IPS-18a (cell line): ENCODE results near the gene PLXDC2.
"Not testable (repeated sequence)": the region's sequence is repeated elsewhere in the genome, so short reads cannot be mapped to it uniquely, and the experiment has no call there.

ENCODE experiments used
- H3K27ac ChIP-seq: one replicate; pipeline ENCODE4 v1.5.1; 2013; ENCODE audit warnings: low read length
- H3K27me3 ChIP-seq: one replicate; pipeline ENCODE4 v1.6.1; 2013; ENCODE audit warnings: mild to moderate bottlenecking, low read length; ENCODE audit not compliant: control insufficient read depth, insufficient read depth
- H3K36me3 ChIP-seq: one replicate; pipeline ENCODE4 v1.6.1; 2013; ENCODE audit warnings: low read depth, low read length; ENCODE audit not compliant: control insufficient read depth
- H3K4me1 ChIP-seq: one replicate; pipeline ENCODE4 v1.6.1; 2013; ENCODE audit warnings: low read depth, low read length; ENCODE audit not compliant: control insufficient read depth
- H3K4me3 ChIP-seq: one replicate; pipeline ENCODE4 v1.5.1; 2013; ENCODE audit warnings: low read length
- H3K9ac ChIP-seq: one replicate; pipeline ENCODE4 v1.6.1; 2013; ENCODE audit warnings: mild to moderate bottlenecking, low read length, moderate library complexity
- H3K9me3 ChIP-seq: one replicate; pipeline ENCODE4 v1.6.1; 2013; ENCODE audit warnings: low read depth, low read length; ENCODE audit not compliant: control insufficient read depth

The PLXDC2 gene

GRCh38 chr10:19998482-19998881, 182.2 kb downstream of the PLXDC2 start:
- Histone ChIP-seq H3K36me3 (peaks cover 7% of the 10 kb centered on the region), H3K4me1 (peaks cover 15% of the 10 kb centered on the region), H3K27me3 (no peaks in the 10 kb centered on the region), H3K4me3 (no peak overlapping the region), H3K27ac (no peak overlapping the region), H3K9me3 (no peaks in the 10 kb centered on the region), H3K9ac (no peak overlapping the region)

- Histone ChIP-seq H3K9ac (no peak overlapping the region), H3K9me3 (no peaks in the 10 kb centered on the region), H3K36me3 (peaks cover 7% of the 10 kb centered on the region), H3K4me1 (peaks cover 23% of the 10 kb centered on the region), H3K27ac (no peak overlapping the region), H3K27me3 (no peaks in the 10 kb centered on the region), H3K4me3 (no peak overlapping the region)
Observed at GRCh38 chr10:19999431-19999830, 183.2 kb downstream of the PLXDC2 start.

GRCh38 chr10:20002026-20002425, 185.8 kb downstream of the PLXDC2 start:
- H3K36me3 ChIP-seq, H3K27me3 ChIP-seq, H3K9ac ChIP-seq, H3K4me3 ChIP-seq, H3K27ac ChIP-seq, H3K9me3 ChIP-seq: not testable (repeated sequence)
- H3K4me1 ChIP-seq, result peaks cover 33% of the 10 kb centered on the region

DNA sequence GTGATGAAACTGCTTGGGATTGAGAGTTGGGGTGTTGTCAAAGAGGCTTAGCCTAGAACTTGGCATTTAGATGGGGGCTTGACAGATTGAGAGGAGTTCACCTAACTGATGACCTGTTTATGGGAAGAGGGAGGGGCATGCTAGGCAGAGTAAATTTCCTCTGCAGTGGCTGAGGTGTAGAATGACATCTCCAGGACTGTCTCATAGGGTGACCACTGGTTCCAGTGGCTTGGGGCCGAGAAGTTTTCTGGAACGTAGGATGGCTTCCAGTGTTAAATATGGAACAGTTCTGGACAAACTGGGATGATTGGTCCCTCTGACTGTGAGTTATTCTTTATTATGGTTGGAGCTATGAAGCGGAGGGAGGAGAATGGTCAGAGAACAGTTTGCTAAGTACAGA, 186.4 kb downstream of the PLXDC2 start:
- H3K36me3 ChIP-seq, result peaks cover 7% of the 10 kb centered on the region
- no peak overlapping the region for H3K27ac ChIP-seq
- H3K4me3 ChIP-seq, result no peak overlapping the region
- H3K9me3 ChIP-seq, result no peaks in the 10 kb centered on the region
- H3K27me3 ChIP-seq, result no peaks in the 10 kb centered on the region
- H3K9ac ChIP-seq, result no peak overlapping the region
- H3K4me1 ChIP-seq, result peaks cover 33% of the 10 kb centered on the region

- Histone ChIP-seq H3K27me3 (no peaks in the 10 kb centered on the region), H3K9me3 (no peaks in the 10 kb centered on the region), H3K4me1 (peaks cover 24% of the 10 kb centered on the region), H3K4me3 (no peak overlapping the region), H3K36me3 (peaks cover 7% of the 10 kb centered on the region), H3K27ac (no peak overlapping the region), H3K9ac (no peak overlapping the region)
Observed at GRCh38 chr10:20004087-20004523, 187.9 kb downstream of the PLXDC2 start.

DNA sequence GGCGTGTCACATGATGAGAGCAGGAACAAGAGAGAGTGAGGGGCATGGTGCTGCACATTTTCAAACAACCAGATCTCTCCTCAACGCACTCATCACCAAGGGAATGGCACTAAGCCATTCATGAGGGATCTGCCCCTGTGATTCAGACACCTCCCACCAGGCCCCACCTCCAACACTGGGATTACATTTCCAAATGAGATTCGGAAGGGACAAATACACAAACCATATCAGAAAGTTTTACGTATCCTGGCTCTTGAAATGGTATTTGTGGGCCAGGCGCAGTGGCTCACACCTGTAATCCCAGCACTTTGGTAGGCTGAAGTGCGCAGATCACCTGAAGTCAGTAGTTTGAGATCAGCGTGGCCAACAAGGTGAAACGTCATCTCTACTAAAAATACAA, 189.4 kb downstream of the PLXDC2 start:
- peaks cover 18% of the 10 kb centered on the region for H3K4me1 ChIP-seq
- no peaks in the 10 kb centered on the region for H3K9me3 ChIP-seq
- H3K27ac ChIP-seq, result no peak overlapping the region
- peaks cover 7% of the 10 kb centered on the region for H3K36me3 ChIP-seq
- H3K9ac ChIP-seq, result no peak overlapping the region
- H3K27me3 ChIP-seq, result no peaks in the 10 kb centered on the region
- H3K4me3 ChIP-seq, result no peak overlapping the region

- Histone ChIP-seq H3K9me3 (no peaks in the 10 kb centered on the region), H3K4me1 (peaks cover 18% of the 10 kb centered on the region), H3K9ac (no peak overlapping the region), H3K27ac (no peak overlapping the region), H3K4me3 (no peak overlapping the region), H3K27me3 (no peaks in the 10 kb centered on the region), H3K36me3 (peaks cover 7% of the 10 kb centered on the region)
Observed at GRCh38 chr10:20006169-20006870, 190.1 kb downstream of the PLXDC2 start.

DNA sequence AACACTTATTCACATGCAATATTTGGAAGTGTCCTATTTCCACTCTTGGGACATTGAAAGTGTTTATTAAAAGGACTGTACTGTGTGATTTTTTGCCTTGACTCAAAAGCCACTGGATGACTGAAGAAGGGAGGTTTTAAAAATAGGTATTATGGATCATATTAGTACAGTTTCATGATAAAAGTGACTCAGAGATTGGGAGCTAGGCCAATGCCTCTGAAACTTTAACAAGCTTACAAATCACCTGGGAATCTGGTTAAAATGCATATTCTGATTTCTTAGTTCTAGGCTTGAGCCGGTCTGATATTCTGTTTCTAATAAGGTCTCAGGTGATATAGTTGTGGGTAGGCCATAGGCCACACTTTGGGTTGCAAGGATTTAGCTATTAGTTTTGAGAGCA, 191.2 kb downstream of the PLXDC2 start:
- Histone ChIP-seq H3K27me3 (no peaks in the 10 kb centered on the region), H3K4me3 (no peak overlapping the region), H3K36me3 (peaks cover 6% of the 10 kb centered on the region), H3K27ac (no peak overlapping the region), H3K9ac (no peak overlapping the region), H3K4me1 (peaks cover 18% of the 10 kb centered on the region), H3K9me3 (no peaks in the 10 kb centered on the region)

DNA sequence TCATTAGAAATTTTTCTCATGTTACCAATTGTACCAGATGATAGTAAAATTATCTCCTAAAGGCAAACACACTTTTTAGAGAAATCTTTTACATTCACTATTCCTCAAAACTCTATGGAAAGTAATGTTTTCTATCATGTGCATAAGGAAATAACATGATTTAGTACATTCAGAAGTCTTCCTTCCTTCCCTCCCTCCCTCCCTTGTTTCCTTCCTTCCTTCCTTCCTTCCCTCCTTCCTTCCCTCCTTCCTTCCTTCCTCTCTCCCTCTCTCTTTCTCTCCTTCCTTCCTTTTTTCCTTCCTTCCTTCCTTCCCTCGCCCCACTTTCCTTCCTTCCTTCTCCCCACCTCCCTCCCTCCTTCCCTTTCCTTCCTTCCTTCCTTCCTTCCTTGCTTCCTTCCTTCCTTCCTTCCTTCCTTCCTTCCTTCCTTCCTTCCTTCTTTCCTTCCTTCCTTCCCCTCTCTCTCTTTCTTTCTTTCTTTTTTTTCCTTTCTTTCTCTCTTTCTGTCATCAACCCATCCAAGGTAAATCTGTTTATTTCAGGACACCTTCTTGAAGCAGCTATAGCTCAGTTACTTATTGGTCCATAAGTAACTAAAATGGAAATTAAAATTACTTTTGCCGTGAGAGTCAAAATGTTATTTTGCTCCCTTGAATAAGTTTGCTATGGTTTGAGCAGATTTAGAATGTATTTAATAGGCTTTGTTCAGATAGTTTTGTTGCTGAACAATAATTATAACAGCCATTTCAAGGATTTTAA, 197.9 kb downstream of the PLXDC2 start:
- Histone ChIP-seq H3K9ac (no peak overlapping the region), H3K4me3 (no peak overlapping the region), H3K27ac (no peak overlapping the region), H3K4me1 (no peaks in the 10 kb centered on the region), H3K36me3 (no peaks in the 10 kb centered on the region), H3K9me3 (no peaks in the 10 kb centered on the region), H3K27me3 (no peaks in the 10 kb centered on the region)

DNA sequence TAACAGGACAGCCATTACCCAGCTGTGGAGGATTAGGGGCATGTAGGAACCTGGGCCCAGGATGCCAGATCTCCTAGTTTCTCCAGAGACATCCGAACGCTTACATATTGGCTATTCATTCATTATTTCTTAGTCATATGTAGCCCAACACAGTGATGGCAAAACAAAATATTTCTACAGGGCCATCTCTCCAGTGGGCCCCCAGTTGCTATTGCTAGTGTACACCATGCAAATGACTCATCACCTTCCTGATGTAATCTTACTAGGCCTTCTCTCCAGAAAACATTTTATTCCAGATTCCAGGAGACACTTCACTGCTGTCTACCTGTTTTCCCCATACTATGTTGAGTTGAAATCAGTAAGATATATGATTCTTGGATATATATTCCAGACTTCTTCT, 201.7 kb downstream of the PLXDC2 start:
- Histone ChIP-seq H3K9ac (no peak overlapping the region), H3K4me1 (no peaks in the 10 kb centered on the region), H3K36me3 (no peaks in the 10 kb centered on the region), H3K27ac (no peak overlapping the region), H3K4me3 (no peak overlapping the region), H3K27me3 (no peaks in the 10 kb centered on the region), H3K9me3 (no peaks in the 10 kb centered on the region)

DNA sequence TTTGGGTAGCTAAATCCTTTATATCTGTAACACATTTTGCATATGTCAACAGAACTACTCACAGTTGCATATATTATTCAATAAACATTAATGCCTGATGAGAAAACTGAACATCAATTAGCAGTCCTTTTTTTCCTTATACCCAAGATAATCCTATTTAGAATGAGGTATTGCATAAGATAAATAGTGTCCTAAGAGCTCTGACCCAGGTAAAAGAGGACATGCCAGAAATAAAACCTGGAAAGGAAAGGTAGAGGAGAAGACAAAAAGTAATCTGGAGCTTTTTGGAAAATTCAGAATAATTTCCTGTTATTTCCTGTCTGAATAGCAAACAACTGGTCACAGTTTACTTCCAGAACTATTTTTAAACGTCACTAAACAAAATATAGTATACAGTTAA, 204.4 kb downstream of the PLXDC2 start:
- Histone ChIP-seq H3K4me3 (no peak overlapping the region), H3K36me3 (no peaks in the 10 kb centered on the region), H3K9ac (no peak overlapping the region), H3K27ac (no peak overlapping the region), H3K27me3 (no peaks in the 10 kb centered on the region), H3K4me1 (no peaks in the 10 kb centered on the region), H3K9me3 (no peaks in the 10 kb centered on the region)

GRCh38 chr10:20029523-20029922, 213.3 kb downstream of the PLXDC2 start:
- Histone ChIP-seq H3K27ac (no peak overlapping the region), H3K4me3 (no peak overlapping the region), H3K9me3 (no peaks in the 10 kb centered on the region), H3K36me3 (no peaks in the 10 kb centered on the region), H3K9ac (no peak overlapping the region), H3K4me1 (peaks cover 12% of the 10 kb centered on the region), H3K27me3 (no peaks in the 10 kb centered on the region)
